ENCODE measurements around the gene PBX3.

The PBX3 gene

DNA sequence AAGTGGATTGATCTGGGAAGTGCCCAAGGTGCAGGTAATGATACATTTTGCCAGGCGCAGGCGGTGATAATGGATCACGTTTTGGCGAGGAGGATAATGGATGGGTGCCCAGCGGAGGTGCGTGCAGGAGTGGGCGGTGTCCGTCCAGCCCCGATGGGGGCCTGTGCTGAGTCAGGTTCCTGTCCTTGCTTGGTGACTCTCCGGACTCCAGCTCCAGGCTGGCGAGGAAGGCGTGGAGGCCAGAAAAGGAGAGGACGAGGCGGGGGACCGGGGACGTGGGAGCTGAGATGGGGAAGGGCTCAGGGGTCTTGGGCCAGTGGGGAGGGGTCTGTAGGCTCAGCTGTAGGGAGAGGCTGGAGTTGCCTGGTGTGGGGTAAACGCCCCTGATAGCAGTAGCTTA, 268.3 kb downstream of the PBX3 start:
- DNase-seq (ENCODE audit: low spot score), result no peak
- TF ChIP-seq, protein P1, sequence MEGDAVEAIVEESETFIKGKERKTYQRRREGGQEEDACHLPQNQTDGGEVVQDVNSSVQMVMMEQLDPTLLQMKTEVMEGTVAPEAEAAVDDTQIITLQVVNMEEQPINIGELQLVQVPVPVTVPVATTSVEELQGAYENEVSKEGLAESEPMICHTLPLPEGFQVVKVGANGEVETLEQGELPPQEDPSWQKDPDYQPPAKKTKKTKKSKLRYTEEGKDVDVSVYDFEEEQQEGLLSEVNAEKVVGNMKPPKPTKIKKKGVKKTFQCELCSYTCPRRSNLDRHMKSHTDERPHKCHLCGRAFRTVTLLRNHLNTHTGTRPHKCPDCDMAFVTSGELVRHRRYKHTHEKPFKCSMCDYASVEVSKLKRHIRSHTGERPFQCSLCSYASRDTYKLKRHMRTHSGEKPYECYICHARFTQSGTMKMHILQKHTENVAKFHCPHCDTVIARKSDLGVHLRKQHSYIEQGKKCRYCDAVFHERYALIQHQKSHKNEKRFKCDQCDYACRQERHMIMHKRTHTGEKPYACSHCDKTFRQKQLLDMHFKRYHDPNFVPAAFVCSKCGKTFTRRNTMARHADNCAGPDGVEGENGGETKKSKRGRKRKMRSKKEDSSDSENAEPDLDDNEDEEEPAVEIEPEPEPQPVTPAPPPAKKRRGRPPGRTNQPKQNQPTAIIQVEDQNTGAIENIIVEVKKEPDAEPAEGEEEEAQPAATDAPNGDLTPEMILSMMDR (IDR thresholded peaks at IDR 0.05; ENCODE audit: extremely low read depth, missing control alignments), result no peak

DNA sequence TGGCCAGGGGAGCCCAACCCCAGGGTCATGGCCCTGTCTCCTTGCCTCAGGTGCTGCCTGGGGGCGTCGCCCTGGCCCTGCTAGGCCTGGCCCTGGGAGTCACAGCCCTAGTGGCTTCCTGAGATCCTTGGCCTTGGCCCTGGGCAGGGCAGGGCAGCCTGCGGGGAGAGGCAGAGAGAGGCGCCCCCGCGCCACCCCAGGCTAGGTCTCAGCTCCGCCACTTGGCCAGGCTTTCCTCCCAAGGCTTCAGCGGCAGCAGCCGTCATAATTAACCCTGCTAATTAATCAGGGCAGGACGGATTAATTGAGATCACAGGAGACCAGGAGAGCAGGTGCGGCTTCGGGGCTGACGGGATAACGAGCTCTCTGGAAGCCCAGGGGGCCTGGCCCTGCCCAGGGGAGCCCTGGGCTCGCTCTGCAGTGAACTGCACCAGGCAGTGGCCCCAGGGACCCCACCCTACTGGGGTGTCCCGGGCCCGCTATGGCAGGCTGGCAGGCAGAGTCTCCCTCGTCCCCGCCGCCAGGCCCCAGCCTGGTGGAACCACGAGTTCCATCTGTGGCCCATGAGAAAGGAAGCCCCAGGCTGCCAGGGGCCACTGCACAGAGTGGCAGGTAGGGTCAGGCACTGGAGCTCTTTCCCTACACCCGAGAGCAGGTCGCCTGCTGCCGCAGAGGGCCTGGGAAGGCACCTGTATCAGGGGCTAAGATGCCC, 269.6 kb downstream of the PBX3 start:
- TF ChIP-seq, protein P1 (IDR thresholded peaks at IDR 0.05; ENCODE audit: extremely low read depth, missing control alignments), result no peak
- DNase-seq (ENCODE audit: low spot score), result no peak

All from GM20000 (cell line).